CD4-positive, alpha-beta T cell treated with Interleukin-15 for 4 hours (primary cell): ENCODE measurements around the gene MTG2.

Experiments used
- DNase-seq: peaks from one replicate; pipeline ENCODE4 v3.0.0-alpha.2; 2020; ENCODE audit warnings: low spot score

The MTG2 gene

DNA sequence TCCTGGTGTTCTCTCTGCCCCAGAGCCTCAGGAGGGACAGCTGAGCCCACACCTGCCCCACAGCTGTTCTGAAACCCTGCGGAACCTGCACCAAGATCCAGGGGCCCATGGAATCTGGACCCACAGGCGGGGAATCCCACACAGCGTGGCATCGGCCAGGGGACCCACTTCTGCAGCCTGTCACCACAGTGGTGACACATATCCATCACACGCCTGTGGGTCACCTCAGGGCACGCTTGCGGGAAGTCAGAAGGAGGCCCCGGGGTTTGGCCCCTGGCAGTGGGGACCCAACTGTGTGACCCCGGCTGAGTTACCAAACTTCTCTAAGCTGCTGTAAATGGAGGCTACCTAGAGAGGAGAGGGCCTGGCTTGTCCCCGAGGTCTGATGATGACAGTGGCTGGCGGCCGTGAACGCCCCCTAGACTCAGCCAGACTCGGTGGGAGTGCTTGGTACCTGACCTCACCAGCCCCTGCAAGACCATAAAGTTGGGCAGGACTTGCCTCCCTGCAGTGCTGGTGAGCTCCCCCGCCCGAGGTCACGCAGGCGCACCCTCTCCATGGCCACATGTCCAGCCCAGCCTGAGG is 39.5 kb downstream of the MTG2 start:
- DNase-seq: no peak

DNA sequence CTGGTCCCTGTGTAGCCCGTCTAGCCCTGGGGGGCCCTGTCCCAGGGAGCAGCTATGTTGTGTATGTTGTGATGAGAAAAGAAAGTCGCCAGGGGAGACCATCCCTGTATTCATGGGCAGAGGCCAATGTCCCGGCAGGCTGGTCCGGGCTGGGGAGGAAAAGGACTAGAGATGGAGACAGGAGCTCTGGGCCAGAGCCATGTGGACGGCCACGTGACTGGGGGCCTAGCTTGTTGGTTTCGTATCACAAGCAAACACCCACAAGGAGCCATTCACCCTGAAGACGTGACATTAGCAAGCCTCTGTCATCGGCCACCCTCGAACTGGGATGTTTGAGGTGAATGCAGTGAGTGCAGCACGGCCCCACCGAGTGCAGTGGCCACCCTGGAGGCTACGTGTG is 40.1 kb downstream of the MTG2 start:
- no peak for DNase-seq

DNA sequence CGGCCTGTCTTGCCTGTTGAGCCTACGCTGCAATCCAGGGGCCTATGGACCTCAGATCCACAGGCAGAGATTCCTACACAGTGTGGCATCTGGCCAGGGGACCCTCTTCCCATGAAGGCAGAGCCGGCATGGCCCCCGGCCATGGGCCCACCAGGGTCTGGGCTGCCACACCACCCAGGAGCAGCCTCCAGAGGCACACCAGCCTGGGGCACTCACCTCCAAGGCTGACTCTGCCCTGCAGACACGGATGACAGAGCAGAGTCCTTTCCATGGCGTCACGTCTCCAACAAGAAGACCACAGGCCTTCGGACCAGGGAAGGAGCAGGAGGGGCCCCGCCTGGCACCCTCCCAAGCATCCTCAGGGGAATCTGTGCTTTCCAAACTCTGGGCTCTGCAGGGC is 40.7 kb downstream of the MTG2 start:
- no peak for DNase-seq

GRCh38 chr20:62224113-62224855 is 41.5 kb downstream of the MTG2 start:
- DNase-seq: no peak

GRCh38 chr20:62225026-62225425 is 42.2 kb downstream of the MTG2 start:
- DNase-seq: no peak

DNA sequence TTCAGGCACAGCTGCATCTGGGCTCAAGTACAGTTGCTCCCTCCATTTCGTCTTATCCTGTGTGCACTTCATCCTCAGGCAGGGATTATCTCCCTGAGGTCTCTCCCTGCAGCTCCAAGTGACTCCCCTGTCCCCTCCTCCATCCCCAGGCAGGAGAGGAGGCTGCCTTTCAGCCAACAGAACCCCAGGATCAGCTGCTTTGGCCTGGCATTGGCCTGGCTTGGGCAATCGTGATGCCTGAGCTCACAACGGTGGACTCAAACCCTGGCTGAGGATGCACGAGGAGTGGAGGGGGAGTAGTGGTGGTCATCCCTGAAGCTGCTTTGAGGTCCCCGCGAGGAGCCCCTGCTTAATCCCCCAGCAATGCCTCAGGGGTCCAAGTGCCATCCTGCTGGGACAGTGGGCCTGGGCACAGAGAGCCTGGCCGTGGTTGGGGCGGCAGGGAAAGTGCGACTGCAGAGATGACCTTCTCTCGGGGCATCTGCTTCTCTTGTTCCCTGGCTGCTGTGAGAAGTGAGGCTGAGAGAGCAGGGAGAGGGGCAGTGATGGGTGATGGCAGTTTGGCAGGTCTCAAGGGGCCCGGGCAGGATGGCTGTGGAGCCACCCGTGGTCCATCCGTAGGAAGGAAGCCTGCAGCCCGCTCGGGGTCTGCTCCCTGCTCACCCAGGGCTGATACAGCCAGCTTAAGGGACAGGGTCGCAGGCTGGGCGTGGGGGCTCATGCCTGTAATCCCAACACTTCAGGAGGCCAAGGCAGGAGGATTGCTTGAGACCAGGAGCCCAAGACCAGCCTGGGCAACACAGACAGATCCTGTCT is 43.2 kb downstream of the MTG2 start:
- no peak for DNase-seq

DNA sequence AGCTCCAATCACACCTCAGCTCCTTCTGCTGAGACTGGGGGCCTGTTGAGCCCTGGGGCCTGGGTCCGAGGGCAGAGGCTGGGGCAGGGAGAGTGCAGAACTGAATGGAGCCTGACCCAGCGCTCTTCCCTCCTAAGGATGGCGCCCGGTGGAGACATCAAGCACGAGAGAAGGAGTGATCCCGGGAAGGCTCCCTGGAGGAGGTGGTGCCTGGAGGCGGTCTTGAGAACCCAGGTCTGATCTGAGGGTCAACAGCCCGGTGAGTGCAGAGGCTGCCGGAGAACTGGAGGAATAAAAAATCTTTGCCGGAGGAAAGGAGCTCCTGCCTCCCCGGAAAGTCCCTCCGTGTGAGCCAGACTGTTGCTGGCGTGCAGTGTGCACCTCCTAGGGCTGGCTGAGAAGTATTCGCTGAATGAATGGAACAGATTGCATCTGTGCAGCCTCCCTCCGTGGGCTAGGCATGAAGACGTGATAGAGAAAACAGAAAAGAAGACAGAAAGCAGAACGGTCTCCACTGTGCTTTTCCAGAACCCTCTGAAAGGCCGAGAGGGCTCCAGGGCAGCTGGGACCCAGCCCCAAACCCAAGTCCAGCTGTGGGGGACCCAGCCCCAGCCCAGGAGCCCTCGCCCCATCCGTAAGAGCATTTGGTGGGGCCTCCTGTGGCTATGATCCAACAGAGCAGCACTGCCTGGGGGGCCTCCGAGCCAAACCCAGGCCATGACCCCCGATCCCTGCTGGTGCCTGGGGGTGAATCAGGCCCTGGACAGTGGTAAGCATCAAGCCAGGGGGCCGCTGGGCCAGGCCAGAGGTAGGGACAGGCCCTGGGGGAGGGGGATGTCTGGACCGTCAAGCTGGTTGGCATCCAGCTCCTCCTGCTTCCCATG is 44.1 kb downstream of the MTG2 start:
- no peak for DNase-seq

GRCh38 chr20:62227591-62227976 is 44.8 kb downstream of the MTG2 start:
- no peak for DNase-seq

GRCh38 chr20:62227977-62228958 is 45.4 kb downstream of the MTG2 start:
- DNase-seq: no peak

DNA sequence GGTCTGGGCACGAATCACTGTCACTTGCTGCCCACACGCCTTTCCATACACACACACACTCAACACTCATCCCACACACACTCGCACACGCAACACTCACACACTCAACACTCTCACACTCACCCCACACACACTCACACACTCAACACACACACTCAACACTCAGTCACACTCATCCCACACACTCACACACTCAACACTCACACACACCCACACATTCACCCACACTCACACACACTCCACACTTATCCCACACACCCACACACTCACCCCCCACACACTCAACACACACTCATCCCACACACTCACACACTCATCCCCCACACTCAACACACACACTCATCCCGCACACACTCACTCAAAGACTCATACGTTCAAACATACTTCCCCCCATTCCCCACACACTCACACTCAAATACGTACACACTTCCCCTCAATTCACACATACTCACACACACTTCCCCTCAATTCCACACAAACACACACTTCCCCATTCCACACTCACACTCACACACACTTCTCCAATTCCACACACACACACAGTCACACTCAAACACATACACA is 46.2 kb downstream of the MTG2 start:
- no peak for DNase-seq

DNA sequence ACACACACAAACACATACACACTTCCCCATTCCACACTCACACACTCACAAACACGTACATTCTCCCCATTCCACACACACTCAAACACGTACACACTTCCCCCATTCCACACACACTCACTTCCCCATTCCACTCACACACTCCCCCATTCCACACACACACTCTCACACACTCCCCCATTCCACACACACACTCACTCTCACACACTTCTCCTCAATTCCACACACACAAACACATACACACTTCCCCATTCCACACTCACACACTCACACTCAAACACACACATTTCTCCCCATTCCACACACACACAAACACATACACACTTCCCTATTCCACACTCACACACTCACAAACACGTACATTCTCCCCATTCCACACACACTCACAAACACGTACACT is 46.8 kb downstream of the MTG2 start:
- no peak for DNase-seq

DNA sequence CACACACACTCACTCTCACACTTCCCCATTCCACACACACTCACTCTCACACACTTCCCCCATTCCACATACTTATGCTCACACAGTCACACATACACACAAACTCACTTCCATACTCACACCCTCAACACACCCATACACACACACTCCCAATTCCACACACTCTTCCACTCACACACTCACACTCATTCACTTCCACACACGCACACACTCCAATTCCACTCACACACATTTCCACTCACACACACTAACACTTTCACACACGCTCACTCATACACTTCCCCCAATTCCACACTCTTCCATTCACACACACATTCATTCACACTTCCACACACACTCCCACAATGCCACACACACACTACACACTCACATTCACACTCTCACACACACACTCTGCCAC is 47.4 kb downstream of the MTG2 start:
- no peak for DNase-seq

- DNase-seq: no peak
Measured at GRCh38 chr20:62230696-62231095, 47.9 kb downstream of the MTG2 start.

GRCh38 chr20:62231292-62231691 is 48.5 kb downstream of the MTG2 start:
- DNase-seq: no peak

DNA sequence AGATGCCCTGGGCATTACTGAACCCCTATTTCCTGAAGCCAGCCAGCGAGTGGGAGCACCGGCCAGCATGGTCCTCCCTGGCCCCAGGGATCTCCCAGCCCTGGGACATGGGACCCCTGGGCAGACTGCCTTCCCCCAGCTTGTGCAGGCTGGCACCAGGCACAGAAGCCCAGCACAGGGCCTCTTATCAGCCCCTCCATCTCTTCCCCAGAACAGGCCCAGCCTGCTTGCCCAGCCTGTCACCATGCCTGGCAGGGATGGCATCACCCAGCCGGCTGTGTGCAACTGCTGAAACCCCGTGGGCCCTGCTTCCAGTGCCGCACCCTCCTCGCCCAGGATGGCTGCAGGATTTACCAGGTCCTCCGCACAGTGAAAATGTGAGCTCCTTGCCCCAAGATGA is 49.4 kb downstream of the MTG2 start:
- no peak for DNase-seq

- no peak for DNase-seq
Measured at GRCh38 chr20:62232770-62233645, 50.2 kb downstream of the MTG2 start.

DNA sequence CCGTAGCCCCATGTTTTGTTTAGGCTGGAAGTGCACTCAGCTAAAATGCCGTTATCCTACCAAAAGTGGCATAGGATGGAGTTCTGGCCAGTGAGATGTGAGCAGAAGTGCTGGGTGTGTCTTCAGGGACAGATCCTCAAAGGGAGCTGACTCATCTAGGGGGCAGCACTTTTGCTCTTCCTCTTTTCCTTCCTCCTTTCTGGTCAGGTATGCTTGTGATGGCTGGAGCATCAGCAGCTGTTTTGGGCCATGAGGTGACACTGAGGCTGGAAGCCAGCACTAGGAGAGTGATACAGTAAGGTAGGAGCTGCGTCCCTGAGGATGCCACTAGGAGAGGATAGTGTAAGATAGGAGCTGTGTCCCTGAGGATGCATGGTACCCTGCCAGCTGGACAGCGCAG is 50.9 kb downstream of the MTG2 start:
- no peak for DNase-seq

- DNase-seq: no peak
Measured at GRCh38 chr20:62234339-62234738, 51.5 kb downstream of the MTG2 start.

DNA sequence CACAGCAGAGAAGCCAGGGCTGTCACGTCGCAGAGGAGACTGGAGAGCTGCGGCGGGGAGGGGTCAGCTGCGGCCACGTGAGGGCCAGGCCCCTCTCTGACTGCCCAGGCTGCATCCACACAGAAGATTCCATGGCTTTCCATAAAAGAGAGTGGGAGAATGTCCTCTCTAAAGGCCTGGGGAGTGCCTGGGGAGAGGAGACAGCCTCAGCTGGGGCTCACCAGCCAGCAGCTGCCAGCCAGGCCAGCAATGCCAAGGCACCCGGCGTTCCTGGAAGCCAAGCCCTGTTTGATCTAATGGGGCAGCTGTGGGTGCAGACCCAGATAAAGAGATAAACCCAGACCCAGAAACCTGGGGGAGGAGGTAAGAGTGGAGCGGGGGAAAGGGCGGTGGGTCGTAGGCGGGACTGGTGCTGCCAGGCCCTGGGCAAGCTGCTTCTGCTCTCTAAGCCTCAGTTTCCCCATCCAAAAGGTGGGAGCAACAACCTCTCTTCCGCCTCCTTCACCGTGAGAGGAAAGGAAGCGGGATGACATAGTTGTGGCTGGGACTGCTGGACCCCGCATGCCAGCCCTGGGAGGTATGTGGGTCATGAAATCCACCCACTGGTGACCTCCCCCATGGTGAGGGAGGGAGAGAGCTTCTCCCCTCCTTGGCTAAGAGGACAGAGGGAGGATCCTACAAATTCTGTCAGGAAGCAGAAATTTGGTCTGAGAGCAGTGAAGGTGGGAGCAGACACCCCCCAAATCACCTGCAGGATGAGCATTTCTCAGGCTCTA is 52.4 kb downstream of the MTG2 start:
- DNase-seq: no peak
